AG08395 (cell line): ENCODE results near the gene KDM4C.
A peak's percentile ranks its signal among the peaks of the same experiment; 100 is the strongest.

Source experiments
- DNase-seq: peaks from one replicate; pipeline ENCODE4 v3.0.0; 2012; ENCODE audit warnings: mixed read lengths, low spot score

Gene KDM4C

DNA sequence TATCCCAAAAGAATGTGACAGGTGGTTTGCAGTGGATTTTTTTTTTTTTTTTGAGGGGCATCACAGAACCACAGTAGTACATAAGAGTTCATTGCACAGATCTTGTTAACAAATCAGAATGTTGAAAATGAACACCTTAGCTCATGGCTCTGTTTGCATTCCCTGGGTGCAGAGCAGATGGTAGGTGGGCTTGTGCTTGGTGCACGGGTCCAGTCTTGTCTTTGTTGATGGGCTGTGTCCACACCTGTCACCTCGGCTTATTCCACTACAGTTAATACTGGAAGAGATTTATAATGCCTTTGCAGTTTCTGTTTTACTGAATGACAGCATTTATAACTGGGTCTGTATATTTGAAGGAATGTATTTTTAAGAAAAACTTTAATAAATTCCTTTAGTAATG, 146.6 kb downstream of the KDM4C start:
- no peak for DNase-seq

- no peak for DNase-seq
Measured at GRCh38 chr9:6905850-6906375, 148.1 kb downstream of the KDM4C start.

DNA sequence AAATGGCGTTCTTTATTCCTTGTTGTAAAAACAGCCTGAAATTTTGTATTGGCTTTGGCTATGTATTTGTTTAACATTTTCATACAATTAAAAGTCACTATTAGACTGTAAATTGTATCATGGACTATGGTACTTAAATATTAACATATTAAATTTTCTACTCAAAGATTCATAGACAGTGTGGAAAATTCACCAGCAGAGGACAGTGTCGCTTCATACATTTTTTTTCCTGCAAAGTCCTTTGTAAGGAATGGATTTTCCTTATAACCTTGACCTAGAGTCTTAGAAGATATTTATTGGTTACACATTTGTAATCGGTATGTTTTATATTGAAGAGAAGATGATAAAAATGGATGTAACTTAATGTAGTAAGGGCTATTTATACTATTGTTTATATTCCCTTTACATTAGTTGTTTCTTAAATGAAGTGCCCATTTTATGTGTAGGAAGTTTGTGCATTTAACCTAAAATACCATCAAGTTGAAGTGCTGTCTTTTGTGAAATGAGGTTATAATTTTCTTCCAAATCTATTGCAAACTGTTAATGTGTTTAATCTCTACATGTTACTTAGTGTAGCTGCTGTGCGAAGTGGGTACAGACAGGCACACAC, 150.1 kb downstream of the KDM4C start:
- DNase-seq = peak; percentile 39

GRCh38 chr9:6909181-6909580, 151.4 kb downstream of the KDM4C start:
- no peak for DNase-seq

- peak; percentile 27 for DNase-seq
Measured at GRCh38 chr9:6910032-6910431, 152.3 kb downstream of the KDM4C start.

DNA sequence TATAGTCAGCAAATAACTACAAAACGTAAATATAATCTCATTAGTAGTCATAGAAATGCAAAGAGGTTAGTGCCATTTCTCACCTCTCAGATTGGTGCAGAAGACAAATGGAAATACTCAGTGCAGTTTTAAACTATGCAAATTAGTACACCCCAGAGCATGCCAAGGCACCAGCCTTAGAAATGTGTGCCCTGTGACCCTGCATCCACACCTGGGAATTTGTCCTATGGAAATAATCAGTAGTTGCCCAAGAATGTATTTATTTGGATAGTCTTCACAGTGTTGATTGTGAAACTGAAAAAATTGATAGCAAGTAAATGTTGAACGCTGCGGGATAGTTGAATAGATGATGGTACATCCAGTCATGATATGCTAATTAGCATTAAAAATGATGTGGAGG, 152.7 kb downstream of the KDM4C start:
- no peak for DNase-seq

GRCh38 chr9:6911901-6912638, 154.3 kb downstream of the KDM4C start:
- no peak for DNase-seq

- no peak for DNase-seq
Measured at GRCh38 chr9:6915635-6916034, 157.9 kb downstream of the KDM4C start.

- DNase-seq = no peak
Measured at GRCh38 chr9:6917162-6917561, 159.4 kb downstream of the KDM4C start.

DNA sequence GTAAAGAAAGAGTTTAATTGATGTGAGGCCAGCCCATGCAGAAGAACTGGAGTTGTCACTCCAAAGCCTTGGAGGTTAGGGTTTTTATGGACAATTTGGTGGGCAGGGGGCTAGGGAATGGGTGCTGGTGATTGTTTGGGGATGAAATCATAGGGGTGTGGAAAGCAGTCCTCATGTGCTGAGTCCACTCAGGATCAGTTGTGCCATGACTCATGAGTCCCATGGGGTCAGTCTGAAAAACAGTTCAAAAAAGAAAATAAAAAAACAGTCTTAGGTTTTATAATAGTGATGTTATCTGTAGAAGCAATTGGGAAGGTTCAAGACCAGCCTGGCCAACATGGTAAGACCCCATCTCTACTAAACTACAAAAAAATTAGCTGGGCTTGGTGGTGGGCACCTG, 162.3 kb downstream of the KDM4C start:
- DNase-seq = no peak

DNA sequence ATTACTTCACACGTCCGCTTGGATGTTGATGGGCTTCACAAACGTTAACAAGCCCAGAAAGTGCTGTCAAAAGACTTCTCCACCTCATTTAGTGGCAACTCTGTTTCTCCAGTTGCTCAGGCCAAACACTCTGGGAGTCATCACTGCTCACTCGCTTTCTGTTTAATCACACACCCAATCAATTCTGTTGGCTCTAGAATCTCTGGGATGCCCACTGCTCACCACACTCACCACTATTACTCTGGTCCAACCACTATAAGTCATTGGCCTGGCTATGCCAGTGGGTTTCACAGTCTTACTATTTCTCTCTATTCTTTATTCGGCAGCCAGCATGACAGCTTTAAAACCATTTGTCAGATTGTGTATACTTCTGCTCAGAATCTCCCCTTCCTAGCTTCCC, 163.5 kb downstream of the KDM4C start:
- DNase-seq = no peak

- no peak for DNase-seq
Measured at GRCh38 chr9:6922124-6922676, 164.4 kb downstream of the KDM4C start.

- no peak for DNase-seq
Measured at GRCh38 chr9:6922680-6923079, 164.9 kb downstream of the KDM4C start.

- no peak for DNase-seq
Measured at GRCh38 chr9:6923086-6923485, 165.3 kb downstream of the KDM4C start.

DNA sequence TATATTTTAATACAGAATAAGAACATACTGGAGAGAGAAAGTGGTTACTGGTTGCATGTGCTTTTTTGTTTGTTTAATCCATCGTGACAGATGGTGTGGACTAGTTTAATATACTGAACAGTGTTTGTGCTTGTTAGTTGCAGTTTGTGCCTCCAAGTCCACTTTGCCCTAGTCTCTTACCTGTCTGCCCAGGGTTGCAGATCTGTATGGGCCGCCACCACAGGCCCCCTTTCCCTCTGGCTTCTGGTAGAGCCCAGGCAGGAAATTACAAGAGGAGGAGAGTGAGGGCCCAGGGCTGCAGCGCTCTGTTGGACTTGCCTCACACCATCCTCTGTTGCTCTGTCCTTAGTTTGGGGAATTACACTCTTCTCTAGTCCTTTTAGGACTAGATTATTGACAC, 166.4 kb downstream of the KDM4C start:
- DNase-seq = no peak

- no peak for DNase-seq
Measured at GRCh38 chr9:6924988-6925563, 167.3 kb downstream of the KDM4C start.

DNA sequence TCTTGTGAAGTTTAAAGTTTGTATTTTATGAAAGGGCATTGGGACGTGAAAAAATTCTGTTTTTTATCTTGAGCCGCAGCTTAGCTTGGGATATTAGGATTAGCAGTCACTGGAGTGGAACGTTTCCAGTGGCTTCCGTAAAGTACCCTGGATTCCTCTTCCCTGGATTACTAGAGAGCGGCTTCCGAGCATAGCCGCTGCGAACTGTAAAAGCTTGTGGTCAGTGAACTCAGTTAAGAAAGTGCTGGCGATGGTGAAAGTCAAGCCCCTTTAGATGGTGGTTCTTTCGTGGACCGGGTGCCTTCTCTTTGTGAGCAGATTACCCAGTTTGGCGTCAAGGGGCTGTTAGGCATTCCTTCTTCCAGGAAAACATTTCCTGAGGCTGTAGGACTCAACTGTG, 168.1 kb downstream of the KDM4C start:
- DNase-seq = no peak

DNA sequence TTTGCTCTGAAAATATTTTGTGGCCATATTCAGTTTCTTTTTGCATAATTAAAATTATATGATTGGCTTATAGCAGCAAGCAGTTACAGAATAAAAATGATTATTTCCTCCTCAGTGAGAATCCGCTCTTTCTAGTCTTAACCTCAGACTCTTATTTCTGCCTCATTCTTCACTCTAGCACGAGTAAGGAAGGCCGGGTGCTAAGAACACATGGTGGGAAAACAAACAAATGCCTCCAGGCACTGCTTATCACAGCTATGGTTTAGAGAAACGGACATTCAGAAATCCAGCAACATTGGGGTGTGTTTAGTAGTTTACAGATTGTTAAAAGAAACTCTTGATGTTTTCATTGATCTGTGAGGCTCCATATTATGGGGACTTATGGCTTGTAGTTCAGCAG, 168.7 kb downstream of the KDM4C start:
- no peak for DNase-seq

DNA sequence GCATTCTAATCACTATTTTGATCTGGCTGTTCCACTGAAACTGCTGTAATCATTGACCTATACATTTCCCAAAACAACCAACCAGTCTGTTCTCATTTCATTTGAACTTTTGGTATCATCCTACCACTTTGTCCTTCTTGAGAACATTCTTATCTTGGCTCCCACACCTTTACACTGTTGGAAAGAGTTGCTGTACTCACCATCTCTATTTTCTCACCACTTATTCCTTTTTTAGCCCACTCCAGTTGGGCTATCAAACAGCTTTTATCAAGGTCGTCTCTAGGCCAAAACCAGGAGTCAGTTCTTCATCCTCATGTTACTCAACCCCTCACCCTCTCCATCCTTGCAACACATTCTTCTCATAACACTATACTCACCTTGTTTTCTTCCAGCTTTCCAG, 170.1 kb downstream of the KDM4C start:
- no peak for DNase-seq

- no peak for DNase-seq
Measured at GRCh38 chr9:6928863-6929262, 171.1 kb downstream of the KDM4C start.

DNA sequence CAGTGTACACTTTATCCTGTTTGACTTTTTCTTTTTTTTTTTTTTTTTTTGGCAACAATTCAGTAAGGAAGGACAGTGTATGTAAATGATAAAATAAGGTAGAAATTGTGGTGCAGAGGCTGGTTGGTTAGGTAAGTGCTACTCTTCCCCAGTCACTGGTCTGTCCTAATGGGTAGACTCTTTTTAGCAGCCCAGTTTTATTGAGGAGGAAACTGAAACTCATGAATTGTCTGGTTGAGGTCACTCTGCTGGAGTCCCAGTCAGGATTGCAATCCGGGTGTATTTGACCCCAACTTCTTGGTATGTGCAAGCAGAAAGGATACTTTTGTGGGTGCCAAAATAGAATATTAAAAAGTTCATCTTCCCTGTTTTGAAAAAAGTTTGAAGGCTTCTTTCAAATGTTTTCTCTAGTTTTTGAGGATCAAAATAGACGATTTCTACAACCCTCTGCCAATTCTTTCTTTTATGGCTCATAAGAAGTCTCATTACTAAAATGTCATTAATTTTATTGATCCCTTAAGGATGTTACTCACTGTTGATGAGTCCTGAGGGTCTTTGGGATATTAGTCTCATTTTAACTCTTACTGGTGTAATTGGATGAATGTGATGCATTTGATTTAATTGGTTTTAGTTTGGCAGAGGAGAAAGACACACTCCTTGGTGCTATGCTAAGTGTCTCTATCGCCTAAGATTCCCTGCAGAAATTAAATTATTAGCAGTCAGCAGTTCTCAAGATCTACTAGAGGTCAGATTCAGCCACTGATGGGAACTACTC, 171.9 kb downstream of the KDM4C start:
- no peak for DNase-seq

DNA sequence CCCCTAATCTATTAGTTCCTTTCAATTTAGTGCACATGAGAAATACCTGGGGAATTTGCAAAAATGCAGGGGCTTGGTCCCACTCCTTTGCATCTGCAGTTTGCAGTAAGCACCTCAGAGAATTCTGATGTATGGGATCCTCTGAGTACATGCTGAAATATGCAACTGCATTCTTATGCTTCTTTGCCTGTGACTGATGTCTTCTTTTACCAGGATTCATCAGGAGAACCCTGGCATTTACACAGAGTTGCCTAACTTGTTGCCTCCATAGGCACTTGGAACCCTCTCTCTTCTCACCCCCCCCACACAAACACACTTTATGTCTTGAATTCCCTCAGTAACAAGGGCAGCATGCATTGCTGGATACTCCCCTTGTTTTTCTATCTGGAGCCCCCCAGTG, 173.1 kb downstream of the KDM4C start:
- DNase-seq = peak; percentile 56
